Glutamatergic neuron (in vitro differentiated cells): Measurements from ENCODE around the gene HIVEP2. TPM values are rescaled to one million over a fixed set of nuclear protein-coding genes. Genes with fewer than 3 reads are reported as not detected.

ENCODE experiments used
- DNase-seq: peaks from one replicate; pipeline ENCODE4 v3.0.0; 2022
- H3K27ac Mint-ChIP-seq: one replicate; pipeline ENCODE4 v1.8.0; 2020; ENCODE audit warnings: mild to moderate bottlenecking, mixed read lengths, inconsistent platforms; ENCODE audit not compliant: unreplicated experiment
- H3K27me3 Mint-ChIP-seq: one replicate; pipeline ENCODE4 v1.8.0; 2020; ENCODE audit warnings: mild to moderate bottlenecking, moderate library complexity, mixed read lengths, inconsistent platforms; ENCODE audit not compliant: unreplicated experiment
- H3K36me3 Mint-ChIP-seq: one replicate; pipeline ENCODE4 v1.8.0; 2020; ENCODE audit warnings: mild to moderate bottlenecking, mixed read lengths, inconsistent platforms; ENCODE audit not compliant: unreplicated experiment
- H3K4me1 Mint-ChIP-seq: one replicate; pipeline ENCODE4 v1.8.0; 2020; ENCODE audit warnings: mild to moderate bottlenecking, low read depth, mixed read lengths, inconsistent platforms; ENCODE audit not compliant: unreplicated experiment
- H3K4me3 Mint-ChIP-seq: one replicate; pipeline ENCODE4 v1.8.0; 2020; ENCODE audit warnings: mild to moderate bottlenecking, mixed read lengths, inconsistent platforms; ENCODE audit not compliant: unreplicated experiment
- H3K9me3 Mint-ChIP-seq: one replicate; pipeline ENCODE4 v1.8.0; 2020; ENCODE audit warnings: mild to moderate bottlenecking, moderate library complexity, mixed read lengths, inconsistent platforms; ENCODE audit not compliant: unreplicated experiment
- CTCF ChIP-seq: fragments of 200-600 bp; sonication (generic); IDR thresholded peaks from one replicate; pipeline ENCODE4 v1.5.0; 2021; ENCODE audit not compliant: partially characterized antibody, unreplicated experiment
- total RNA-seq: library from RNA; stranded (reverse); fragmentation: NEBNext Ultra II Directional; extraction: Animal tissue kit (Norgen Biotek cat#: 25700); gene quantifications from one replicate; pipeline ENCODE4 v1.2.1, GENCODE V29; 2021; ENCODE audit not compliant: unreplicated experiment

Gene HIVEP2
- total RNA-seq, 1 donor from 2014 or later, result 2.6 TPM

- no peaks in the 10 kb centered on the region for H3K27me3 Mint-ChIP-seq
- H3K36me3 Mint-ChIP-seq, result no peaks in the 10 kb centered on the region
- no peaks in the 10 kb centered on the region for H3K9me3 Mint-ChIP-seq
- H3K27ac Mint-ChIP-seq, result no peak overlapping the region
- peaks cover 23% of the 10 kb centered on the region for H3K4me1 Mint-ChIP-seq
- H3K4me3 Mint-ChIP-seq, result no peak overlapping the region
- no peak for DNase-seq
- no peak for TF ChIP-seq CTCF
Measured at GRCh38 chr6:142863981-142864380, 81.0 kb downstream of the HIVEP2 start.

DNA sequence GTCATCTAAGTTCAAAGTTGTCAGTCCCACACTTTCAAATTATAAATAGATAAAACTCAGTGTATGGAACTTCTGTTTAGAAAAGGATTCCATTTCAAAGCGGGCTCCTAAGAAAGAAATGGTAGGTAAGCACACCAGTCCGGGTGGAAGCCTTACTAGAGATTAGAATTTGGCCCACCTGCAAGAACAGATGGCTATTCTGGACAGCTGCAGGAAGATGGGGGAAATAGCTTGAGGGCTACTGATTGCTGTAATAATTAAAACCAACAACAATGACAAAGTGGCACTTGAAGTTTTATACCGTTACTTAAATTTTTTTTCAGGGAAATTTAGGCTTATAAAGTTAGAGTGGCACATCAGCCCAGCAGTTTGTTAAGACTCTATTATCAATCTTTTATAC is 83.3 kb downstream of the HIVEP2 start:
- peaks cover 33% of the 10 kb centered on the region for H3K4me1 Mint-ChIP-seq

GRCh38 chr6:142860498-142860897 is 84.5 kb downstream of the HIVEP2 start:
- Mint-ChIP-seq H3K4me3 (no peak overlapping the region), H3K27ac (no peak overlapping the region), H3K27me3 (no peaks in the 10 kb centered on the region), H3K36me3 (no peaks in the 10 kb centered on the region), H3K9me3 (no peaks in the 10 kb centered on the region), H3K4me1 (peaks cover 40% of the 10 kb centered on the region)
- no peak for TF ChIP-seq CTCF
- no peak for DNase-seq

More for the DNA sequence above, 83.3 kb downstream of the HIVEP2 start:
- H3K9me3 Mint-ChIP-seq, result no peaks in the 10 kb centered on the region
- no peak for DNase-seq
- no peak overlapping the region for H3K4me3 Mint-ChIP-seq
- no peaks in the 10 kb centered on the region for H3K27me3 Mint-ChIP-seq
- no peaks in the 10 kb centered on the region for H3K36me3 Mint-ChIP-seq
- TF ChIP-seq CTCF, result no peak
- peak overlapping the region; percentile 20 for H3K27ac Mint-ChIP-seq

GRCh38 chr6:142857796-142858555 is 87.0 kb downstream of the HIVEP2 start:
- Mint-ChIP-seq H3K36me3 (no peaks in the 10 kb centered on the region), H3K4me1 (peaks cover 35% of the 10 kb centered on the region), H3K4me3 (no peak overlapping the region), H3K9me3 (no peaks in the 10 kb centered on the region), H3K27me3 (no peaks in the 10 kb centered on the region), H3K27ac (peak overlapping the region; percentile 24)
- TF ChIP-seq CTCF, result no peak
- no peak for DNase-seq

- H3K4me3 Mint-ChIP-seq, result no peak overlapping the region
- TF ChIP-seq CTCF, result no peak
- H3K36me3 Mint-ChIP-seq, result no peaks in the 10 kb centered on the region
- no peaks in the 10 kb centered on the region for H3K27me3 Mint-ChIP-seq
- H3K9me3 Mint-ChIP-seq, result no peaks in the 10 kb centered on the region
- H3K27ac Mint-ChIP-seq, result peak overlapping the region; percentile 33
- DNase-seq, result no peak
- H3K4me1 Mint-ChIP-seq, result peaks cover 35% of the 10 kb centered on the region
Measured at GRCh38 chr6:142857233-142857761, 87.7 kb downstream of the HIVEP2 start.
